ENCODE results near the gene CRHR1.

- no peak for TF ChIP-seq POLR2A (IDR thresholded peaks at IDR 0.05)
- TF ChIP-seq CTCF (IDR thresholded peaks at IDR 0.05): no peak
These were observed 63.0 kb downstream of the CRHR1 start for GRCh38 chr17:45847101-45847500.

Data from lower leg skin (tissue), 3 donors.